Lower lobe of right lung (tissue), 2 donors: Measurements from ENCODE around the gene PCDHGC5. TPM values are rescaled to one million over a fixed set of nuclear protein-coding genes. Genes with fewer than 3 reads are reported as not detected.

ENCODE experiments used
- ATAC-seq, 2 donors: fragments of 200-7000 bp; cut with Tn5 transposase; one replicate each; pipeline ENCODE4 v1.9.1; 2020 to 2022; ENCODE audit warnings: mild to moderate bottlenecking in 2 of 2, moderate library complexity in 2 of 2
- DNase-seq: peaks from one replicate; pipeline ENCODE4 v3.0.0-alpha.2; 2020
- H3K27ac ChIP-seq: fragments of 200-600 bp; one replicate; pipeline ENCODE4 v1.8.0; 2022
- H3K27me3 ChIP-seq: fragments of 200-600 bp; one replicate; pipeline ENCODE4 v1.8.0; 2022; ENCODE audit warnings: low read depth
- H3K36me3 ChIP-seq: fragments of 200-600 bp; one replicate; pipeline ENCODE4 v1.8.0; 2022; ENCODE audit warnings: mild to moderate bottlenecking
- H3K4me1 ChIP-seq: fragments of 200-600 bp; one replicate; pipeline ENCODE4 v1.8.0; 2022
- H3K4me3 ChIP-seq: fragments of 200-600 bp; one replicate; pipeline ENCODE4 v1.8.0; 2022; ENCODE audit warnings: mild to moderate bottlenecking
- H3K9me3 ChIP-seq: fragments of 200-600 bp; one replicate; pipeline ENCODE4 v1.8.0; 2022
- CTCF ChIP-seq: fragments of 200-600 bp; IDR thresholded peaks from one replicate; pipeline ENCODE4 v1.8.0; 2022; ENCODE audit warnings: antibody characterized with exemption, mild to moderate bottlenecking
- intact Hi-C: fragments of 100-400 bp; cut with DNase I; formaldehyde crosslinking; loops from one replicate; pipeline ENCODE4 v1.11.0; 2022
- total RNA-seq: library from RNA; stranded (reverse); fragmentation: NEBNext Ultra II Directional; extraction: Animal tissue kit (Norgen Biotek cat#: 25700); gene quantifications from one replicate; pipeline ENCODE4 v1.2.1, GENCODE V29; 2021
- donor health status: DM: no; HTN: yes; CAD: no; lungs with severe emphysema.

PCDHGC5 gene
- total RNA-seq, 1 donor from 2014 or later: 1.8 TPM

DNA sequence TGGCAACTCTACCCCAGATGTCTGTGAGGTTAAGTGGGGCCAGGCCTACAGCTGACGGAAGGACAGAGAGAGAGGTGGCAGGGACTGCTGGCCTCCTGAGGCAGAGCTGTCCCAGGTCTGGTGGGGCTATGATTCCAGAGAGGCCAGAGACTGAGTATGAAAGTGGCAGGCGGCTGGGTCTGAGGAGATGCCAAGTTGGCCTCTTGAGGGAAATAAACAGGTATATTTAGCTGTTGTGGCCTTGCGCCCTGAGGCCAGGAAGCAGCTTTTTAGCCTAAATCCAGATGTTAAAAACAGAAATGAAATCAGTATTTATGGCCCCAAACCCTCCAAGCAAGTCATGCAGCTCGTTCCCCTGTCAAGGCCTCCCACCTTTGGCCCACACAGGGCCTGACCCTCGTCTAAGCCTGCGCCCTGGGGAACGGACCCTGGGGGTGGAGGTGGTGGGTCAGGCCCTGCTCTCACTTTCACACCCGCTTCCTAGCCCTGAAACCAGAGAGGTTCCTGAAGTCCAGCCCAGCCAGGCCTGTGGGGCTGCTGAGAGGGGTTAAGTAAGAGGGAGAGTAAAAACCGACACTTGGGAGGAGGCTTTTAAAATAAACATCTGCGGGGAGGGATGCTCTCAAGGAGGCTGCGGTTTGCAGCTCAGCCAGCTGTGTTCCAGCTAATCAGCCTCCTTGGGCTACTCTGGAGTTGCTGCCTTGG, 18.7 kb downstream of the PCDHGC5 start:
- intact Hi-C loops: no loop called here
- no peak for DNase-seq
- H3K36me3 ChIP-seq: peaks cover 50% of the 10 kb centered on the region
- H3K27ac ChIP-seq: peak overlapping the region; percentile 76
- peak in 1 of 2 donors; percentile 31 for ATAC-seq
- no peak overlapping the region for H3K4me3 ChIP-seq
- H3K9me3 ChIP-seq: no peaks in the 10 kb centered on the region
- TF ChIP-seq CTCF: no peak
- no peaks in the 10 kb centered on the region for H3K27me3 ChIP-seq
- H3K4me1 ChIP-seq: peaks cover 37% of the 10 kb centered on the region

GRCh38 chr5:141508440-141508797, 19.5 kb downstream of the PCDHGC5 start:
- Histone ChIP-seq H3K4me1 (peaks cover 46% of the 10 kb centered on the region), H3K4me3 (peak overlapping the region; percentile 32), H3K27me3 (no peaks in the 10 kb centered on the region), H3K9me3 (no peaks in the 10 kb centered on the region), H3K27ac (peak overlapping the region; percentile 76), H3K36me3 (peaks cover 41% of the 10 kb centered on the region)
- intact Hi-C loops: no loop called here
- DNase-seq: no peak
- no peak for ATAC-seq
- TF ChIP-seq CTCF: no peak

GRCh38 chr5:141508798-141509611, 20.1 kb downstream of the PCDHGC5 start:
- intact Hi-C loops: no loop called here
- Histone ChIP-seq H3K4me1 (peaks cover 52% of the 10 kb centered on the region), H3K27me3 (no peaks in the 10 kb centered on the region), H3K36me3 (peaks cover 37% of the 10 kb centered on the region), H3K4me3 (peak overlapping the region; percentile 32), H3K9me3 (no peaks in the 10 kb centered on the region), H3K27ac (peak overlapping the region; percentile 76)
- ATAC-seq: peak; percentile 22 to 27
- TF ChIP-seq CTCF: no peak
- DNase-seq: no peak

DNA sequence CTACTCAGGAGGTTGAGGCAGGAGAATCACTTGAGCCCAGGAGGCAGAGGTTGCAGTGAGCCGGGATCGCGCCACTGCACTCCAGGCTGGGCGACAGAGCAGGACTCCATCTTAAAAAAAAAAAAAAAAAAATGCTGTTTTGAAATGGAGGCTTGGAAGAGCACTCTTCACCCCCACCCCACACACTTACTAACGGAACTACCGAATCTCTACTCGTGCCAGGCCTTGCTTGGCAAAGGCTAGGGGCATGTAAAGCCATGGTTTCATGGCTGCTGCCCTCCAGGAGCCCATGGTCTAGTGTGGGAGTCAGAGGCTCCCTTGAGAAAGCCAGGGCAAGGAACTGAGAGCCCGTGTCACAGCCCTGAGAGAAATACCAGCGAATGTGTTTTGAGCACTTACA, 21.3 kb downstream of the PCDHGC5 start:
- intact Hi-C loops: no loop called here
- ATAC-seq (no peak), DNase-seq (no peak)
- H3K9me3 ChIP-seq: no peaks in the 10 kb centered on the region
- H3K4me1 ChIP-seq: peaks cover 63% of the 10 kb centered on the region
- no peak for TF ChIP-seq CTCF
- peak overlapping the region; percentile 76 for H3K27ac ChIP-seq
- no peaks in the 10 kb centered on the region for H3K27me3 ChIP-seq
- peaks cover 40% of the 10 kb centered on the region for H3K36me3 ChIP-seq
- H3K4me3 ChIP-seq: no peak overlapping the region

GRCh38 chr5:141510850-141511601, 22.1 kb downstream of the PCDHGC5 start:
- intact Hi-C loops: no loop called here
- Histone ChIP-seq H3K27ac (no peak overlapping the region), H3K36me3 (peaks cover 42% of the 10 kb centered on the region), H3K4me3 (no peak overlapping the region), H3K9me3 (no peaks in the 10 kb centered on the region), H3K4me1 (peaks cover 72% of the 10 kb centered on the region), H3K27me3 (no peaks in the 10 kb centered on the region)
- no peak for TF ChIP-seq CTCF
- no peak for ATAC-seq
- no peak for DNase-seq
